Osteocyte (in vitro differentiated cells): Measurements from ENCODE around the gene GRHL1. TPM values are rescaled to one million over a fixed set of nuclear protein-coding genes. Genes with fewer than 3 reads are reported as not detected.
"Not testable (repeated sequence)": the region's sequence is repeated elsewhere in the genome, so short reads cannot be mapped to it uniquely, and the experiment has no call there.

ENCODE experiments used
- DNase-seq: peaks from one replicate; pipeline ENCODE4 v3.0.0; 2021; ENCODE audit warnings: mixed read lengths; ENCODE audit not compliant: unreplicated experiment; ENCODE audit errors: extremely low spot score
- H3K27ac Mint-ChIP-seq: one replicate; pipeline ENCODE4 v1.8.0; 2021; ENCODE audit warnings: mild to moderate bottlenecking, mixed read lengths; ENCODE audit not compliant: unreplicated experiment
- H3K27me3 Mint-ChIP-seq: one replicate; pipeline ENCODE4 v1.8.0; 2021; ENCODE audit warnings: mixed read lengths; ENCODE audit not compliant: unreplicated experiment
- H3K36me3 Mint-ChIP-seq: one replicate; pipeline ENCODE4 v1.8.0; 2021; ENCODE audit warnings: mixed read lengths; ENCODE audit not compliant: unreplicated experiment
- H3K4me1 Mint-ChIP-seq: one replicate; pipeline ENCODE4 v1.8.0; 2021; ENCODE audit warnings: mixed read lengths; ENCODE audit not compliant: unreplicated experiment
- H3K4me3 Mint-ChIP-seq: one replicate; pipeline ENCODE4 v1.8.0; 2021; ENCODE audit warnings: mild to moderate bottlenecking, moderate library complexity, mixed read lengths; ENCODE audit not compliant: unreplicated experiment
- H3K9me3 Mint-ChIP-seq: one replicate; pipeline ENCODE4 v1.8.0; 2021; ENCODE audit warnings: mixed read lengths; ENCODE audit not compliant: unreplicated experiment
- CTCF ChIP-seq: fragments of 200-600 bp; sonication (generic); IDR thresholded peaks from 2 replicates; pipeline ENCODE4 v1.5.0; 2021; ENCODE audit warnings: antibody characterized with exemption, mild to moderate bottlenecking, moderate library complexity
- total RNA-seq: library from RNA; stranded (reverse); gene quantifications from 2 replicates; pipeline ENCODE4 v1.2.1, GENCODE V29; 2021

GRHL1 gene
- total RNA-seq, 1 donor from 2014 or later: 0.32 TPM

GRCh38 chr2:10014418-10015190 is 63.1 kb downstream of the GRHL1 start:
- no peak for DNase-seq
- peaks cover 28% of the 10 kb centered on the region for H3K27me3 Mint-ChIP-seq
- H3K36me3 Mint-ChIP-seq: peaks cover 1% of the 10 kb centered on the region
- no peak overlapping the region for H3K4me3 Mint-ChIP-seq
- H3K9me3 Mint-ChIP-seq: no peaks in the 10 kb centered on the region
- H3K27ac Mint-ChIP-seq: no peak overlapping the region
- no peak for TF ChIP-seq CTCF
- H3K4me1 Mint-ChIP-seq: no peaks in the 10 kb centered on the region

- not testable (repeated sequence) for H3K36me3 Mint-ChIP-seq, H3K27ac Mint-ChIP-seq, H3K4me3 Mint-ChIP-seq, DNase-seq, H3K9me3 Mint-ChIP-seq, H3K4me1 Mint-ChIP-seq
- H3K27me3 Mint-ChIP-seq: peaks cover 28% of the 10 kb centered on the region
These were observed 64.0 kb downstream of the GRHL1 start for GRCh38 chr2:10015376-10015989.

GRCh38 chr2:10016001-10016801 is 64.7 kb downstream of the GRHL1 start:
- no peak for TF ChIP-seq CTCF
- Mint-ChIP-seq H3K9me3 (no peaks in the 10 kb centered on the region), H3K36me3 (peaks cover 1% of the 10 kb centered on the region), H3K27ac (no peak overlapping the region), H3K4me3 (no peak overlapping the region), H3K27me3 (peaks cover 28% of the 10 kb centered on the region), H3K4me1 (no peaks in the 10 kb centered on the region)
- DNase-seq: no peak

GRCh38 chr2:10016802-10017258 is 65.3 kb downstream of the GRHL1 start:
- Mint-ChIP-seq H3K9me3 (no peaks in the 10 kb centered on the region), H3K4me1 (no peaks in the 10 kb centered on the region), H3K4me3 (no peak overlapping the region), H3K36me3 (peaks cover 1% of the 10 kb centered on the region), H3K27me3 (peaks cover 28% of the 10 kb centered on the region), H3K27ac (no peak overlapping the region)
- TF ChIP-seq CTCF: no peak
- DNase-seq: no peak

- Mint-ChIP-seq H3K36me3 (peaks cover 1% of the 10 kb centered on the region), H3K9me3 (no peaks in the 10 kb centered on the region), H3K27me3 (peaks cover 28% of the 10 kb centered on the region), H3K27ac (no peak overlapping the region), H3K4me3 (no peak overlapping the region), H3K4me1 (no peaks in the 10 kb centered on the region)
- no peak for TF ChIP-seq CTCF
- DNase-seq: no peak
These were observed 65.9 kb downstream of the GRHL1 start for GRCh38 chr2:10017313-10017941.
